GM19324 (cell line): ENCODE results near the gene PAX2.

Experiments used
- ATAC-seq: cut with Tn5 transposase; IDR thresholded peaks from one replicate; pipeline ENCODE4 v1.9.1; 2021; ENCODE audit warnings: mild to moderate bottlenecking, moderate library complexity; ENCODE audit not compliant: unreplicated experiment, low FRiP score

PAX2 gene

DNA sequence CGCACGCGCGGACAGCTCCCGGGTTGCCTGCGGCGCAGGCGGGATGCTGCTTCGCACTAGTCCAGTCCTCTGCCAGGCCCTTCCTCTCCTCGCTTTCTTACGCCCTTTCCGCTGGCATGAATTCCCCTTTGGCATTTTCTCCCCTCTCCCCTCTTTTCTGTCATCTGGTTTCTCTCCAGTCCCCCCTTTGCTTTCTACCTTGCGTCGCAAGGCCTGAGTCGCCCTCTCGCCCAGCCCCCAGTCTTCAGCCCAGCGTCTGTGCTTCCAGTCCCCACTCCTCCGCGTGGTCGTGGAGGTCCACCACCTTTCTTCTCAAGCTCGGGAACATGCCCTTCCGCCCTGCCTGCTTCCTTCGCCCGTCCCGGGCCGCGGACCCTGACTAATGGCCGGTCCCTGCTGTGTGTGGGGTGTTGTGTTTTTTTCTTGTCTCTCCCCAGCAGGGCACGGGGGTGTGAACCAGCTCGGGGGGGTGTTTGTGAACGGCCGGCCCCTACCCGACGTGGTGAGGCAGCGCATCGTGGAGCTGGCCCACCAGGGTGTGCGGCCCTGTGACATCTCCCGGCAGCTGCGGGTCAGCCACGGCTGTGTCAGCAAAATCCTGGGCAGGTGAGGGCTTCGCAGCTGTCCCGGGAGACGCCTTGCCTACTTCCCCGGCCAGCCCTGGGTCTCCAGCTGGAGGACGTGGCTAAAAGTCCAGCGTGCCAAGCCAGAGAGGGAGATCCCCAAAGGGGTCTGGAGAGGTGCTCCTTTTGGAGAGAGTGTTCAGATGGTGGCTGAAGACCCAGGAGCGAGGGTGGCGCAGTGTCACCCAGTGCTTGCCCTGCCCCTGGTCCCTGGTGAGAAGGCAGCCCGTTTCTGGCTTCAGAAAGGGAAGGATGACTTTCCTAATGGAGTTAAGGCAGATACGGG is 4.2 kb downstream of the PAX2 start:
- no peak for ATAC-seq

DNA sequence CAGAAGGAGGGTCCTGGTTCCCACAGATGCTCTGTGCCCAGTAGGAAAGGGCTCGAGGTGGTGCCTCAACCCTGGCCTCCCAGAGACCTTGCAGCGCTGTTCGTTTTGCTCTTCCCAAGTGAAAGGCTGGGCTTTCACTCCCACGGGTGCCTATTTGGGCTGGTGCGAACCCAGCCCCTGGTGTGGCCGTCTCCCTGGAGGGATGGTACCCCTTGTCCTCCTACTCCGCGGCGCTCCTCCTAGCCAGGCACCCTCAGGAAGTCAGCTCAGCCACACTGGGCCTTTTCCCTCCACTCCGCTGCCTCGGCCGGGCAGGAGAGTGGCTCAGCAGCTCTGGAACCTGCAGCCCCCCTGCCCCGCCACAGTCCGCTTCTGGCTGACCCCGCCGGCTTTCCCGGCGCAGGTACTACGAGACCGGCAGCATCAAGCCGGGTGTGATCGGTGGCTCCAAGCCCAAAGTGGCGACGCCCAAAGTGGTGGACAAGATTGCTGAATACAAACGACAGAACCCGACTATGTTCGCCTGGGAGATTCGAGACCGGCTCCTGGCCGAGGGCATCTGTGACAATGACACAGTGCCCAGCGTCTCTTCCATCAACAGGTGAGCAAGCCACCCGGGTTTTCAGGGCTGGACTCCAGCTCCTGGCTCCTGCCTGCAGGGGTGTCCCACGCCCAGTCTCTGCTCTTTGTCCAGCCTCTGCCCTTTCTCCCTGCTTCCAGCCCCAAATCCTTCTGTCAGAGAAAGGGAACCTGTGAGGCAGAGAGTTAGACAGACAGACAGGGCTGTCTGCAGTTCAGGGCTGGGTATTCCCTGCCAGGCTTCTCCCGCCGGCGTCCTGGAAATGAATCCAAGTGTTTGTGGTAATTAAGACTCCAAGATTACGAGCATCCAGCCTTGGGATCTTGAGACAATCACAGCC is 5.2 kb downstream of the PAX2 start:
- no peak for ATAC-seq

DNA sequence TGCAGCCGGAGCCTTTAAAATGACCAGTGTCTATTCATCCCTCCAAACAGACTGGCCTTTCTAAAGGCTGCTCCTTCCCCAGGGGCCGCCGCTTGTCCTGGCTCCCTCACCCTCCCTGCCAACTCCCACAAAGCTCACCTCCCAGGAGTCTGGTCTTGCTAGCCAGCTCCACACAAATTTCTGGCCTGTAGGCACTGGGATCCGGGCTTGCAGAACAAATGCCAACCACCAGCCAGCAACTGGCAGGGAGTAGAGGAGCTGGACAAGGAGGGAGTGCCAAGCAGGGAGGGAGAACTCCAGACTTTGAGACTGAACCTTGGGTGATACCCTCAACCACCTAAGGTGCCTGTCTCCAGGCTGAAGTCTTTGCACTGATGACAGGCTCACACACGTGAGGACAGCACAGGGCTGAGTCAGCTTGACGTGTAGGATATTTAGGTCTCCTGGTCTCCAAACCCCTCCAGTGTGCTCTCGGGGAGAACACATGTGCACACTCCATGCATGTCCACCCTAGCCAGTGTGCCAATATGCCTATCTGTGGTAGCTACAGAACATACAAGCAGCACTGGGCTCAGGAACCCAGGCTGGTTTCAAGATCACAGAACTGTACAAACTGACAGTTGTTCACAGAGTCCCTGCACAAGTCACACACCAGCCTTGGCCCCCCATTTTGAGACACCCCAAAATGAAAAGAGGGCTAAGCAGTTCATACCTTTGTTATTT is 6.0 kb downstream of the PAX2 start:
- ATAC-seq: no peak

DNA sequence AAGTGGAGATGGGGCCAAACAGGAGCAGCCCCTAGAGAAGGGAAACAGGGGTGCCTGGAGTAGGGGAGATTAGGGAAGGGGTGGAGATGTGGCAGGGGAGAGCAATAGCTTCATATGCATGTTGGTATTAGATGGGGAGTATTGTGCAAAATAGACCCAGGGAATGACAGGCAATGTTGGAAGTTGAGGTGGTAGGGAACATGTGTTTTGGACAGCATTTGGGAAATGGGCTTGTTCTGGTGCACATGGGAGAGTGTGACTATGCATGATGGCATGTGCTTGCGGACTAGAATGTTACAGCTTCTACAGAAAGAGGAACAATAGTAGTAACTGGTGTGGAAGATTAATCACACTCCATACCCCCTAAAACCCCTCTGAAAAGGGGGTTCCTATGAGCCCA is 10.4 kb downstream of the PAX2 start:
- ATAC-seq: no peak

DNA sequence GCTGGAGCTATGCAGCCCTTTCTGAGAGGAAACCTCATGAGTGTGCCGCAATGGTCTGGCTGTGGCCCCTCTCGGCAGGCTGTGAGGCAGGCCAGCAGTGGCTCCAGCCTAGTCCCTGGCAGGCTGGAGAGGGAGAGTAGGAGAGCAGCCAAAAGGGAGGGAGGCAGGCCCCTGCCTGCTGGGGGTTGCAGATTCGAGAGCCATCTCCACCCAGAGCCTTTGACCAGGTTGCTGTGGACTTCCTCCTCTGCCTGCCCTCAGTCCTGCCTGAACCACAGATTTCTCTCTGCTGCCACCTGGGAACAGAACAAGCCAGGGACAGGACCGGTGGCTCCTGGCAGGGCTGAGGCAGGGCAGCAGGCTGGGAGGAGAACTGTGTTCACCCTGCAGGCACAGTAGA is 13.9 kb downstream of the PAX2 start:
- no peak for ATAC-seq

DNA sequence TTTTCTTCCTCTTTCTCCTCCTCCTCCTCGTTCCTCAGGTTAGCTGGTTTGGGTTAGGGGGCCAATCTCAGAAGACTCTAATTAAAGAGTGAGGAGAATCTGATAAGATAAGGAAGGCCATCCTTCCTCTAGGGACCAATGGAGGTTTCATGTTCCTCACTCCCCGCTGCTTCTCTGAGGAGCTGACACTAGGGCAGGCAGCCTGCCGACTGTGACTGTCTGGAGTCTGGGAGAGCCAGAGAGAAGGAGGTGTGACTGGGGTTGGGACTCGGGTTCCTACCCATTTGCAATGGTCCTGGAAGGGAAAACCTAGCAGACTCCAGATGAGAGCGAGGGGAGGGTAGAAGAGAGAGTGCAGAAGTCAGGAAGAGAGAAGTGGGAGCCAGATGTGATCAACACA is 15.3 kb downstream of the PAX2 start:
- no peak for ATAC-seq

DNA sequence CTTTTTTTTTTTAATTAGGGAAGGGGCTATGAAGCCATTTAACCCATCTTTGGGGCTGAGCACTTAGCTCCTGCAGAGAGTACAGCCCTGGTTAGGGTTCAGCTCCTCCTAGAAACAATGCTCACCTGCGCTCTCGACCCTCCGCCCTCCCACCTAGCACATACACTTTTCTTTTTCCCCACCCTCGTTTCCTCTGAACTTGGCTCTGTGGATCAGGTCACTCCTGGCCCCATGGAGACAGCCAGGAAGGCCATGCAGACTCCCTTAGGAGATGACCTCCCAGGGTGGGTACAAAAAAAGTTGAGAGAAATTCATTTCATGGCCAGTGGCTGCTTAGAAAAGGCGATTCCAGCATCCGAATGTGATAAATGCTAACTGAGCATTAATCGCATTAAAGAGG is 15.8 kb downstream of the PAX2 start:
- no peak for ATAC-seq

DNA sequence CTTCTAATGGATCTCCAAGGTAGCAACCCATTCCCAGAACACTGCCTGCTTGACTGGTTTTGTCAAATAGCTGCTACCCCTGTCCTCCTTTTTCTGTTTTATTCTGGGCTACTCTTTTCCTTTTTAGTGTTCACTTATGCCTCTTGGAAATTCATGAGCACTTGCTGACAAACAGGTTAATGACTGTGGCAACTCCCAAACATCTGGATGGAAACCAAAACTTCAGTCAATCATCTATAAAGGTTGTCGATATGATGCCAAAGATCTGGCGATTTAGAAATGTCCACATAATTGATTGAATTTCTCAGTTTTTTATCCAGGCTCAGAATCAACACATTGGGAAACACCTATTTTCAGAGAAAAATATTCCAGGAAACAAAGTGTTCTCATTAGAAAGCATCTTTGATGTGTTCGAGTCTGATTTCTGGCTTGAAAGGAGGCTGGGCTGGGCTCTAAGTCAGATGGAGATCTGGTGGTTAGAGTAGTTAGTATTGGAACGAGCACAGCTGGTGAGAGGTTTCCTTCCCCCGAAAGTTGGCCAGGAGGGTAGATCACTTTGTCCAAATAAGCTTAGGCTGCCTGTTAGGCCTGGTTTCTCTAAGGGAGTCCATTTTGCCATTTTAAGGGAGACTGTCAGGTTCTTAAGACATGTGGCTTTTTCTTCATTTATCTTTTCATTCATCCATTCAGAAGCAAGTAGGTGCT is 17.8 kb downstream of the PAX2 start:
- ATAC-seq: no peak

DNA sequence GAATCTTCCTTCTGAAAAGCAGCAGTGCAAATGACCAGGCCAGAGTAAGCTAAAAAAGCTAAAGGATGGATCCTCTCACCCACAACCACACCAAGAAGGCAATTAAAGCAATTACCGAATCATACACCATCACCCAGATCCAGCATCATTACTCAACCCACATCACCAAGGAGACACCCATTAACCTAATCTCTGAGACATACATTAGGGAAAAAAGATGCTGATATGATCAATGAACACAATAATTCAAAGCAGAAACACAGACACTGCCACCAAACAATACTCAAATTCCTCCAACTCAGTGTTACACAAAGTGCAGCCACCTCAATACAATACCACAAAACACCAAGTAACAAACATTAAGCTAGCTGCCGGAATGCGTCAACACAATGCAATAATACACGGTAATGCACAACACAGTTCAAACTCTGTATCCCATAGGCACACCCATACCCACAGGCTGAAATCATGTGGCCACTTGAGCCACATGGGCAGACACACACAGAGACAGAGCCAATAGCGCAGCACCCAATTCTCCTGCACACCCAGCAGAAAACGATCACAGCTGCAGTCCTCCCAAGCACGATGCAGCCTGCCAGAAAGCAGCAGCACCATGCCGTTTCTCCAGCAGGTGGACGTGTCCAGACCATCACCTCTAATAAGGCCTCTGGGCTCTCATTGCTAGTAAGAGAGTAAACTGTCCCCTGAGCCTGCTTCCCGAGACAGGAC is 21.5 kb downstream of the PAX2 start:
- no peak for ATAC-seq

DNA sequence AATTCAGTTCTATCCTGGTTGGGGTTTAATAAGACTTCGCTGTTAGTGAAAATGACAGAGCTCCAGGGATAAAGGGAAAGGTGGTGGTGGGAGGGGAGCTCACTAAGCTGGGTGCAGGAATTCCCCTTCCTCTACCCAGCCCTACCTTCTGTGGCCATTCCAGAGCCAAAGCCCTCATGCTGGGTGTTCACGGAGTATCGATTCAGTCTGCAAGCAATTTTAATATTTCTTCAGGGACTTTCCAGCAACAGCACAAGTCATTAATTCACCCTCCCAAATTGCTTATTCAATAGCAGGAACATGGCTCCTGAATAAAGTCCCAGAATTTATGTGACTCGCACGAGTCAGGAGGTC is 22.0 kb downstream of the PAX2 start:
- no peak for ATAC-seq

DNA sequence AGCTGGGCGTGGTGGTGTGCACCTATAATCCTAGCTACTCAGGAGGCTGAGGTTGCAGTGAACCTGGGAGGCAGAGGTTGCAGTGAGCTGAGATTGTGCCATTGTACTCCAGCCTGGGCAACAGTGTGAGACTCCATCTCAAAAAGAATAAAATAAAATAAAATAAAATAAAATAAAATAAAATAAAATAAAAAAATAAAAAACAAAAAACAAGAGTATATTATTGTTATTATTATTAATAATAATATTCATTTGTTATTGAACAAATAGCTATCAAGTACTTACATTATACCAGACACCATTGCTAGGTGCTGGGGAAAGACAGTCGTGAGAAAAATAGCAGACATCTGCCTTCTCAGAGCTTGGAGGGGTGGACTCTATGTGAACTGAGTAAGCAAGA is 24.1 kb downstream of the PAX2 start:
- no peak for ATAC-seq

DNA sequence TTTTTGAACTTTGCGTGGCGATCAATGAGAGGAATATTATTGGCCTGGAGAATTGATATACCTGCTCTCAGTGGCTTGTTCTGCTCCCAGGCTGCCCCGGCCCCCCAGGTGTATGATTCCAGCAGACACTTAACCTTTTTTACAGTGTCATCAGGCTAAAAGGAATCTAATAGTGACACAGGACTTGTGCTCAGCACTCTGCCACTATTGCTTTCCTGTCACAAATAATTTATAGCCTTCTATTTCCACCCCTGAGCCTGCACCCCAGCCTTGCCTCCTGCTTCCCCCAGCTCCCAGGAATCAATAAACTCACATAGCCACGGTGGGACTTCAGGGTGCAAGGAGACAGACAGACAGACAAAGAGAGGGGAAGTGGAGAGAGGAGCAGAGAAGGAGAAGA is 28.3 kb downstream of the PAX2 start:
- ATAC-seq: no peak

DNA sequence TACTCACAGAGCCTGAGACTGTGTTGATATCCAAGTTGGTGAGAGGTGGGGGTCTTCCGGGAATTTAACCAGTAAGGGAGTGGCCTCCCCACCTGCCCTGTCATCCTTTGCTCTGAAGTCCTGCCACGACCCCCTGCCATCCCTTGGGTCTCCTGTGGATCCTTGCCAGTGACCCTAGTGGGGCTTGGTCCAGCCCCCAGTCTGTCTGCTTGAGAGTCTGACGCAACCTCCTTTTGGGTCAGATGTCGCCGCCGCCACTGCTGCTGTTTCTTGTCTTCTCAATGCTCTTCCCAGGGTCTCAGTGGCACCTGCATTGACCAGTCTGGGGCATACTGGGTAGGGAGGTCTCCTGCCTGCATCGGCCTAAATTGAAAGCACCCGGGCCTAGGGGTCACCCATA is 28.8 kb downstream of the PAX2 start:
- ATAC-seq: no peak

DNA sequence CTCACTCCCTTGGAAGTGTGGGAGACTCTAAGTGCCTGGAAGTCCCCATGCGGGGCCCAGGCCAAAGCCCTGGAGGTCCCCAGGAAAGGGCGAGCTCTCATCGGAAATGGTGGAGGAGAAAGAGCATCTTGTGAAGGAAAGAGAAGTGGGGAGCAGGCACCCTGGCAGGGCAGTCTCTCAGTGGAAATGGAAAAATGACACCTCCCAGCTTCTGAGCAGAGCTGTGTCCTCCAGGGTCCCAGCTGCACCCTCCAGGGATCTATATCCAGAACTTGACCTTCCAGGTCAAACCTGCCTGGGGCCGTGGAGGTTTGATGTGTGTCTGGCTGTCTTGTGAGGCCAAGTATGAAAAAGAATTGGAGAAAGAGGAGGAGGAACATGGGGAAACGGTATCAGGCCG is 29.5 kb downstream of the PAX2 start:
- ATAC-seq: no peak

DNA sequence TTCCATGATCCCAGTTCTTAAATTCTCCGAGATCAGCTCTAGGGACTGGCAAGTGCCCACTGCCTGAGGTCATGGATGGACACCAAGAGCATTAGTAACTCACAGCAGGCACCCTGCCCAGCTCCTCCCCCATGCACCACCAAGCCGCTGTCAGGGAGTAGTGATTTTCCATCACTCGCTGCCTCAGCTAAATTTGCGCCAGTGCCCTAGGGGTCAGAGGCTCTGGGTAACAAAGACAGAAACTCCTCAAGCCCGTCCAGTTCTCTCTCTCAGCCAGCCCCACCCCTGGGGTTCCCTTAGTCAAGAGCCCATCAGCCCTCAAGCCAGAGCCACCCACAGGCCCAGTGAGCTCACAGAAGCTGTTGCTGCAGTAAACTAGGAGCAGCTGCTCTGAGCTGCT is 30.0 kb downstream of the PAX2 start:
- no peak for ATAC-seq

DNA sequence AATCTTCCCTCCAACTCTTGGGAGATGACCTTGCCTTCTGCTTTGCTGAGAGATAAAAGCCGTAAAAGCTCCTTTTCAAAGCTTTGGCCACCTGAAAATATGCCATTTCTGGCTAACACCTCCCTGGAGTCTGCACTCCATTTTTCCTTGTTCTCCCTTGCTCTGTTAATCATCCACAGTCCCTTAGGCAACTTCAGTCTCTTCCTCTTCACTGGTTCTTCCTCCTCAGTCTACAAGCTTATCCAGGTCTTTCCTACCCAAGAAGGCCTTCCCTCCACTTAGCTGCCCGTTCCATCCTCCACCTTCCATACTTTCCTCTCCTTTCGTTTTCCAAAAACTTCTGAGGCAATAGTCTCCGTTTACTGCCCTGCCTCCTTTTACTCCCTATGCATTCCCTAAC is 30.5 kb downstream of the PAX2 start:
- no peak for ATAC-seq

DNA sequence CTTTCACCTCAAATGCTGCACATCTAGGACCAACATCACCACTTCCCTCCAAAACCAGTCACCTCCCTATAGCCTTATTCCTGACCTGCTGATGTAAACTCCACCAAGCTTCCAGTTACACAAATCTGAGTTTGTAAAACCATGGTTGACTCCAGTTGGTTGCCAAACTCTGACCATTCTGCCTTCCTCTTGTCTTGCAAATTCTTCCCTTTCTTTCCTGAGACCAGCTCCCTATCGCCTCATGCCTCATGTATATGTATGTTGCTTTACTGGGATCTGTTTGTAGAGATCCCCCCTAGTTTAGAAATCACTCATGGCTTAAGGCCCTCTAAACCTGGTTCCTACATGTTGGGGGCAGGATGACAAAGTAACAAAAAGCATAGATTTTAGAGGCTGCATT is 31.3 kb downstream of the PAX2 start:
- no peak for ATAC-seq

DNA sequence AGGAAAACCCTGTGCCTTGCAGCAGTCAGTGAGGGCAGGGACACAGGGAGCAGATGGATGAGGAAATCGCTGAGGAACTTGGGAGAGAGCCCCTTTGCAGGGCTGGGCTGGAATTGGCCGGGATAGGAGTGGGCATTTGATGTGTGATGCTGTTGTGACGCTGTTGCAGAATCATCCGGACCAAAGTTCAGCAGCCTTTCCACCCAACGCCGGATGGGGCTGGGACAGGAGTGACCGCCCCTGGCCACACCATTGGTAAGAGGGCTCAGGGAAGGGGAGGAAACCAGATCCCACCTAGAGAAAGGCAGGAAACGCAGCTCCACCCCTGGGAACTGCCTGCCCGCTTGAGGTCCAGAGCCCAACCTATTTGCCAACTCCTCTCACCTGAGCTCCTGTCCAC is 33.9 kb downstream of the PAX2 start:
- no peak for ATAC-seq

DNA sequence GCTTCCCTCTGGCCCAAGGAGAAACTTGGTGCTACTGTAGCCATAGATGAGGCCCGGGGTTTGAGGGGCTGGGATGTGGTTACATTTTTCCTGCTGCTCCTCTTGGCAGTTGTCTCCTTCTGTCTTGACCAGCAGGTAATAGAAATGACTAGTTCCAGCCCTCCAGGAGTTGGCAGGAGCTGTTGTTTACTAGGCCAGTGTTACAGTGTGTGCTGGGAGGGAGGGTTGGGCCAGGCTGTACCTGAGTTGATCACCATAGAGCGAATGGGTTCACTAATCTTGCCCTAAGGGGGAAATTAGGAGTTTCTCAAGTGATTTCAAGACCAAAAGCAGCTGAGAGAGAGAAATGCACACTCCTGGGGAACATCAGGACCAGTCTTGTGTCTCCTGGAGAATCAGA is 34.9 kb downstream of the PAX2 start:
- ATAC-seq: no peak

DNA sequence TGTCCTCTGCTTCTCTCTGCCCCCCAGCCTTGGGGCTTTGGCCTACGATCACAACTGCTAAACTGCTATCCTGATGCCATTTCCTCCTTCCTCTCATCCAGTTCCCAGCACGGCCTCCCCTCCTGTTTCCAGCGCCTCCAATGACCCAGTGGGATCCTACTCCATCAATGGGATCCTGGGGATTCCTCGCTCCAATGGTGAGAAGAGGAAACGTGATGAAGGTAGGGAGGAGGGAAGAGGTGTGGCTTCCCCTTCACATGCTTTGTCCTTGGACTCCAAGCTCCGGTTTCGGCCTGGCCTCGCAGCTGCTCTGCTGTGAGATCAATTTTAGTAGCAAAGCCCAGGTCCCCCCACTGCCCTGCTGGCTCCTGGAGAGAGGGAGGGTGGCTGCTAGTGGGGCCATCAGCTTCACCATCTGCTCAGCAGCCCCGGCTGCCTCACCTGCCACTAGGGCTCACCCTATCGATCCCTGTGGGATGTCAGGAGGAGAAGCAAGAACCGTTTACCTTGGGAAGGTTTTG is 35.8 kb downstream of the PAX2 start:
- no peak for ATAC-seq
